HCT116 (cell line): ENCODE results near the gene HNRNPA1. TPM values are rescaled to one million over a fixed set of nuclear protein-coding genes. Genes with fewer than 3 reads are reported as not detected.
A peak's percentile ranks its signal among the peaks of the same experiment; 100 is the strongest.
"Not testable (repeated sequence)": the region's sequence is repeated elsewhere in the genome, so short reads cannot be mapped to it uniquely, and the experiment has no call there.

Source experiments
- ATAC-seq: fragments of 200-7000 bp; cut with Tn5 transposase; 2 replicates; pipeline ENCODE4 v1.9.1; 2020; ENCODE audit warnings: mild to moderate bottlenecking, moderate library complexity
- BruUV-seq: library from RNA; stranded (reverse); fragments of 400-500 nt; replicated peaks from 2 replicates; lab custom pipeline; 2021; lab: Mats Ljungman, UMichigan
- CTCF ChIA-PET: fragments of 300-600 bp; sonication (Branson Sonifier 250); formaldehyde crosslinking; loops from one replicate; lab custom pipeline; 2021; ENCODE audit warnings: antibody characterized with exemption; lab: Charles Lee
- POLR2A ChIA-PET: fragments of 300-600, 350-600 bp; sonication (Branson Sonifier 250); formaldehyde crosslinking; loops from one replicate; lab custom pipeline; 2021; ENCODE audit warnings: antibody characterized with exemption; lab: Charles Lee
- RAD21 ChIA-PET, 2 experiments: fragments of 300-600 bp; sonication (Branson Sonifier 250); formaldehyde crosslinking; loops; one replicate each; lab custom pipeline; 2023; ENCODE audit warnings: low total read pairs in 2 of 2; ENCODE audit not compliant: uncharacterized antibody in 2 of 2, unreplicated experiment in 2 of 2, low non-redundant PET in 1 of 2; lab: Charles Lee
- DNase-seq: peaks from one replicate; pipeline ENCODE4 v3.0.0-alpha.2; 2010; ENCODE audit warnings: low read depth, low spot score
- H2AFZ ChIP-seq: fragments of 200-600 bp; shearing (Covaris generic), sonication (generic); 2 replicates; pipeline ENCODE4 v1.6.1; 2017; ENCODE audit warnings: low read depth, mixed run types, mixed read lengths, antibody characterized with exemption, low read length; ENCODE audit not compliant: poor library complexity, severe bottlenecking
- H3K27ac ChIP-seq: 2 replicates; pipeline ENCODE4 v1.5.1; 2012; ENCODE audit warnings: low read depth, low read length
- H3K27me3 ChIP-seq: fragments of 200-600 bp; sonication (generic); 2 replicates; pipeline ENCODE4 v1.6.1; 2016; ENCODE audit warnings: mixed run types, low read length, mixed read lengths; ENCODE audit not compliant: insufficient read depth
- H3K36me3 ChIP-seq, 2 experiments: fragments of 200-500 bp in 1 of 2; fragments of 200-600 bp in 1 of 2; sonication (Bioruptor generic) in 1 of 2; sonication (generic) in 1 of 2; 2 replicates each; pipeline versions ENCODE4 v1.5.1 to v1.6.1; 2014 to 2016; ENCODE audit warnings: low read length in 2 of 2, inconsistent platforms in 1 of 2, mixed read lengths in 1 of 2, mixed run types in 1 of 2; ENCODE audit not compliant: insufficient read depth in 2 of 2, control insufficient read depth in 1 of 2
- H3K4me1 ChIP-seq, 2 experiments: fragments of 200-600 bp in 1 of 2; sonication (generic) in 1 of 2; 2 replicates each; pipeline versions ENCODE4 v1.5.1 to v1.6.1; 2012 to 2017; ENCODE audit warnings: low read length in 2 of 2, inconsistent platforms in 1 of 2, mild to moderate bottlenecking in 1 of 2, mixed read lengths in 1 of 2, mixed run types in 1 of 2, moderate library complexity in 1 of 2; ENCODE audit not compliant: insufficient read depth in 2 of 2, control insufficient read depth in 1 of 2
- H3K4me2 ChIP-seq: fragments of 200-600 bp; sonication (generic); 2 replicates; pipeline ENCODE4 v1.6.1; 2017; ENCODE audit warnings: mixed run types, low read length, mixed read lengths
- H3K4me3 ChIP-seq, 2 experiments: fragments of 200-600 bp in 1 of 2; sonication (generic) in 1 of 2; replicated peaks in 1 of 2; 2 replicates each; pipeline ENCODE4 v1.5.1; 2011 to 2016; ENCODE audit warnings: low read length in 2 of 2, control low read depth in 1 of 2, low read depth in 1 of 2, mild to moderate bottlenecking in 1 of 2, mixed read lengths in 1 of 2, mixed run types in 1 of 2
- H3K79me2 ChIP-seq: fragments of 200-600 bp; sonication (generic); 2 replicates; pipeline ENCODE4 v1.6.1; 2017; ENCODE audit warnings: mild to moderate bottlenecking, mixed run types, low read length, moderate library complexity, mixed read lengths; ENCODE audit not compliant: insufficient read depth
- H3K9ac ChIP-seq: fragments of 200-600 bp; sonication (generic); 2 replicates; pipeline ENCODE4 v1.6.1; 2016; ENCODE audit warnings: low read length, mixed read lengths
- H3K9me2 ChIP-seq: fragments of 200-600 bp; sonication (generic), shearing (Covaris generic); 2 replicates; pipeline ENCODE4 v1.6.1; 2017; ENCODE audit warnings: mixed run types, mild to moderate bottlenecking, moderate library complexity; ENCODE audit not compliant: insufficient read depth
- H3K9me3 ChIP-seq, 2 experiments: fragments of 200-500 bp in 1 of 2; fragments of 200-600 bp in 1 of 2; sonication (Bioruptor generic) in 1 of 2; sonication (generic) in 1 of 2; 2 replicates each; pipeline ENCODE4 v1.6.1; 2014 to 2017; ENCODE audit warnings: low read length in 2 of 2, mixed read lengths in 2 of 2, inconsistent platforms in 1 of 2, low read depth in 1 of 2, mild to moderate bottlenecking in 1 of 2, mixed run types in 1 of 2, moderate library complexity in 1 of 2; ENCODE audit not compliant: control insufficient read depth in 1 of 2, insufficient read depth in 1 of 2
- H4K20me1 ChIP-seq: fragments of 200-600 bp; sonication (generic), shearing (Covaris generic); 2 replicates; pipeline ENCODE4 v1.6.1; 2017; ENCODE audit warnings: mixed run types, mild to moderate bottlenecking, moderate library complexity; ENCODE audit not compliant: insufficient read depth
- CTCF ChIP-seq, 3 experiments: fragments of 200-600 bp in 1 of 3; sonication (generic) in 1 of 3; IDR thresholded peaks in 2 of 3; conservative IDR thresholded peaks in 1 of 3; 2 replicates each; pipeline ENCODE4 v1.5.1; 2012 to 2017; ENCODE audit warnings: low read depth in 2 of 3, low read length in 2 of 3, antibody characterized with exemption in 1 of 3, borderline replicate concordance in 1 of 3, control low read depth in 1 of 3, mild to moderate bottlenecking in 1 of 3, mixed read lengths in 1 of 3, mixed run types in 1 of 3, moderate library complexity in 1 of 3; ENCODE audit not compliant: insufficient read depth in 1 of 3
- EGR1 ChIP-seq: IDR thresholded peaks from 2 replicates; pipeline ENCODE4 v1.6.1; 2012; ENCODE audit warnings: low read depth
- EZH2 ChIP-seq: fragments of 200-600 bp; sonication (generic); IDR thresholded peaks from 2 replicates; pipeline ENCODE4 v1.6.1; 2017; ENCODE audit warnings: antibody characterized with exemption, mixed run types
- intact Hi-C: fragments of 100-400 bp; cut with micrococcal nuclease; formaldehyde crosslinking; loops from 2 replicates; pipeline ENCODE4 v1.10.0; 2022
- total RNA-seq: library from RNA; stranded (reverse); gene quantifications from one replicate; pipeline ENCODE4 v1.2.1, GENCODE V29; 2021; ENCODE audit not compliant: unreplicated experiment

The HNRNPA1 gene
- total RNA-seq, 1 experiment from 2014 or later: 1,878 TPM

- CTCF ChIA-PET: interaction anchor here (0.8 kb wide), 1 partner anchor 10 kb away, joined by 3 read pairs; no protein-coding TSS in a partner anchor
Measured at GRCh38 chr12:54284070-54284780, 3.7 kb downstream of the HNRNPA1 start.

GRCh38 chr12:54285150-54286041 lies 4.9 kb downstream of the HNRNPA1 start:
- BruUV-seq: no TSS peak
- H2AFZ ChIP-seq: no peak overlapping the region
- H4K20me1 ChIP-seq: peaks cover 55% of the 10 kb centered on the region
- POLR2A ChIA-PET: interaction anchor here (0.7 to 2.3 kb wide), 7 partner anchors 13 to 43 kb away, joined by 3 to 8 read pairs (median 4); partner anchors contain the start of gene COPZ1
- intact Hi-C loops: loop anchor here (2.0 kb wide), 1 partner anchor 73 kb away; no protein-coding TSS in a partner anchor
- no peak overlapping the region for H3K4me3 ChIP-seq
- no peak overlapping the region for H3K9ac ChIP-seq
- DNase-seq: no peak
- no peaks in the 10 kb centered on the region for H3K27me3 ChIP-seq
- no peak overlapping the region for H3K4me2 ChIP-seq
- 0 out of 2 replicates have a peak overlapping the region, but pooled peaks have one; percentile 16 for H3K27ac ChIP-seq
- H3K9me3 ChIP-seq: no peaks in the 10 kb centered on the region
- no peak for ATAC-seq
- no peaks in the 10 kb centered on the region for H3K9me2 ChIP-seq
- H3K36me3 ChIP-seq: peaks cover 42 to 64% of the 10 kb centered on the region in 2 experiments
- peaks cover 11 to 65% of the 10 kb centered on the region in 2 experiments; a peak in 3 of 4 replicates for H3K4me1 ChIP-seq
- H3K79me2 ChIP-seq: peaks cover 57% of the 10 kb centered on the region
- CTCF ChIA-PET: interaction anchor here (0.5 to 2.0 kb wide), 4 partner anchors 9 to 85 kb away, joined by 3 to 10 read pairs (median 3); partner anchors contain the start of gene COPZ1
- RAD21 ChIA-PET: no interaction called here
- TF ChIP-seq CTCF (IDR thresholded peaks at IDR 0.05 in 2 of 3, conservative IDR thresholded peaks at IDR 0.05 in 1 of 3; ENCODE audit: borderline replicate concordance in 1 of 3, insufficient read depth in 1 of 3, low read depth in 2 of 3, low read length in 2 of 3) (peak in 2 of 3 experiments; percentile 23 to 48; a peak in 2 of 6 replicates), EGR1 (no peak), EZH2 (no peak)

More at GRCh38 chr12:54284070-54284780, 3.7 kb downstream of the HNRNPA1 start:
- H3K9me2 ChIP-seq, H3K9me3 ChIP-seq, ATAC-seq, H3K27ac ChIP-seq, DNase-seq, BruUV-seq, H3K4me3 ChIP-seq, intact Hi-C loops, H3K27me3 ChIP-seq, H2AFZ ChIP-seq: not testable (repeated sequence)
- RAD21 ChIA-PET: interaction anchor here in 1 of 2 experiments (0.5 kb wide), 1 partner anchor 65 kb away, joined by 4 read pairs; no protein-coding TSS in a partner anchor
- Histone ChIP-seq H3K9ac (0 out of 2 replicates have a peak overlapping the region, but pooled peaks have one; percentile 97), H3K4me2 (peak overlapping the region; percentile 88), H3K79me2 (peaks cover 61% of the 10 kb centered on the region), H3K36me3 (peaks cover 42 to 64% of the 10 kb centered on the region in 2 experiments), H4K20me1 (peaks cover 55% of the 10 kb centered on the region), H3K4me1 (peaks cover 11 to 68% of the 10 kb centered on the region in 2 experiments; a peak in 3 of 4 replicates)
- POLR2A ChIA-PET: interaction anchor here (1.1 to 2.3 kb wide), 4 partner anchors 14 to 75 kb away, joined by 3 to 5 read pairs (median 4); partner anchors contain the start of gene COPZ1
